NCI-H526 (cell line): ENCODE measurements around the gene ENPP1.
"Not testable (repeated sequence)": the region's sequence is repeated elsewhere in the genome, so short reads cannot be mapped to it uniquely, and the experiment has no call there.

ENCODE experiments used
- DNase-seq, 2 experiments: peaks; one replicate each; lab custom pipeline; 2025; lab: John Stamatoyannopoulos, UW

The ENPP1 gene

GRCh38 chr6:131831392-131831791 is 23.6 kb downstream of the ENPP1 start:
- DNase-seq = no peak

GRCh38 chr6:131831886-131832285 is 24.1 kb downstream of the ENPP1 start:
- DNase-seq = no peak

GRCh38 chr6:131832363-131832762 is 24.5 kb downstream of the ENPP1 start:
- no peak for DNase-seq

DNA sequence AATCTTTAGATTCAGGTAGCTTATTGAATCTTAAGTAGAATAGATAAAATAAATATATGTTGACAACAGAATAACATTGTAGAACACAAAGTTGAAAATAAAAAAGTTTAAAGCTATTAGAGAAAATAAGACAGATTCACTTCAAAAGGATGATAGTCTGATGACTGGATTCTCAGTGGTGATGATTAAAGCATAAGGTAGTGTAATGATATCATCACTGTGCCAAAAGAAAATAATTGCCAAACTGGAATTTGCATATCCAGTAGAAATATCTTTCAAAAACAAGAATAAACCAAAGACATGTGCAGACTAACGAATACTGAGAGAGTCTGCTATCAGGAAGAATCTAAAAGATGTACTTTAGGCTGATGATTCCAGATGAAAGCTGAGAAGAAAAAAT is 30.2 kb downstream of the ENPP1 start:
- no peak for DNase-seq

- DNase-seq = no peak
Measured at GRCh38 chr6:131839388-131839787, 31.6 kb downstream of the ENPP1 start.

DNA sequence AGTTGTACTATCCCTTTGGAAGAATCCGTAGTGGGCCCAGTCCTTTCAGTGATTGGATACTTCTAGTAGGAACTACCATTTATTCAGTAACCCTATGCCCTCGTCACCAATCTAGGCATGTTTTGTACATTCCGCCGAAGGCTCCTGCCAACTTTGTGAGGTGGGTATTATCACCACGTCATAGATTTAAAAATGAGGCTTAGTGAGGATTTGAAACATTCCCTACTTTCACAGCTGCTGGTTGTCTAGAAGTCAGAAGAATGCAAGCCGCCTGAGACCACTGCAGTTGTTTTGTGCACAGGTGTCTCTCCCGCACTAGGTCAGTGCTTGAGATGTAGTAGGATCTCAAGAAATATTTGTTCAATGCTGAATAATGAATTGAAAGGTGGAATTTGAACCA is 32.6 kb downstream of the ENPP1 start:
- no peak for DNase-seq

GRCh38 chr6:131840936-131841583 is 33.2 kb downstream of the ENPP1 start:
- DNase-seq = no peak

GRCh38 chr6:131843768-131844167 is 35.9 kb downstream of the ENPP1 start:
- no peak for DNase-seq

- DNase-seq = no peak
Measured at GRCh38 chr6:131844243-131844841, 36.5 kb downstream of the ENPP1 start.

GRCh38 chr6:131846023-131846663 is 38.3 kb downstream of the ENPP1 start:
- DNase-seq = no peak

- no peak for DNase-seq
Measured at GRCh38 chr6:131846905-131847304, 39.1 kb downstream of the ENPP1 start.

DNA sequence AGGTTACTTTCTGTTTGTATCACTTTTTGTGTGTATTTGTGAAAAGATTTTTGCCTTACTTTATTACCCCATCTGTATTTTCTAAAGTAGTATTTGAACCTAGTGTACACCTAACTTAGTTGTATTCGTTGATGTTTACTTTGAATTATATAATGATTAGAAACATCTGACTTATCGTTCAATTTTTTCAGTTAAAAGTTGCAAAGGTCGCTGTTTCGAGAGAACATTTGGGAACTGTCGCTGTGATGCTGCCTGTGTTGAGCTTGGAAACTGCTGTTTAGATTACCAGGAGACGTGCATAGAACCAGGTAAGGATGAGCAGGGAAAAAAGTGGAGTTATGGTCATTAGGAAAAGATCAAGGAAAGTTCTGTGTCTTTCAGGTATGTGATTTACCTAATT is 42.0 kb downstream of the ENPP1 start:
- no peak for DNase-seq

DNA sequence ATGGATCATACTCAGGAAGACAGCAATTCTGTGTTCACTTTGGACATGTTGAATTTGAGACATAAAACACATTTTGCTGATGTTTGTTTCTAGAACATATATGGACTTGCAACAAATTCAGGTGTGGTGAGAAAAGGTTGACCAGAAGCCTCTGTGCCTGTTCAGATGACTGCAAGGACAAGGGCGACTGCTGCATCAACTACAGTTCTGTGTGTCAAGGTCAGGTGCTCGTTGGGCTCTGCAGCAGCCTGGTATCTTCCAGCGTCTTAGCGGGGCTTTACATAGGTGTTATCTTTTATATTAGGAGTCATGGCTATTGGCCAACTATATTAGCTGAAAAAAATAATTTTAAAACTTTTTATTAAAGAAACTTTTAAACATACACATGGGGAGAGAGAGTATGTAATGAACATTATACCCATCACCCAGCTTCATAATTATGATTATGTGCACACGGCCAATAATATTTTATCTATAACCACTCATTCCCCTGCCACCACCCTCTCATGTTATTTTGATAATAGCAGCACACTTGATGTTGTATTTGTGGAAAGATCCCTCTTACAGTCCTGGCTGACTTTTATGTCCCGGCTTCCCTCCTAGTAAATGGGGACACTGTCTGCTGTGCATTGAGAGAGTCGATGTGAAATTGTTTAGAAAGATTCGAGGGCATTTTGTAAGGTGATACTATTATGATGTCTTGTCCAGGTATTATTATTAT is 43.4 kb downstream of the ENPP1 start:
- no peak for DNase-seq

GRCh38 chr6:131852200-131852599 is 44.4 kb downstream of the ENPP1 start:
- no peak for DNase-seq

- no peak for DNase-seq
Measured at GRCh38 chr6:131854803-131855202, 47.0 kb downstream of the ENPP1 start.

GRCh38 chr6:131858765-131859415 is 51.1 kb downstream of the ENPP1 start:
- no peak for DNase-seq

GRCh38 chr6:131859658-131860057 is 51.8 kb downstream of the ENPP1 start:
- DNase-seq = not testable (repeated sequence)

DNA sequence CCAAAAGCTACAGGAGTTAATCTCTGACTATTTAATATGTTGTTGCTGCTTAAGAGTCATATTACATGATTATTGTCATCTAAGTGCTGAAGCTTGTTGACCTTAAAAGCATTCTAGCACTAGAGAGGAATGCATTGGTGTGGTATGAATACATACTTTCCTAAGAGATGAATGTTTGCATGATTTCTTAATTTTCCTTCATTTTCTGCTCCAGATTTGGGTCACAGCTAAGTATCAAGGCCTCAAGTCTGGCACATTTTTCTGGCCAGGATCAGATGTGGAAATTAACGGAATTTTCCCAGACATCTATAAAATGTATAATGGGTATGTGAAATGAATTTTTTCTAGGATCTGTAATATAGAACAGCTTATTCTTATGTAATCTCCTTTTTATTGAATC is 53.6 kb downstream of the ENPP1 start:
- DNase-seq = no peak

DNA sequence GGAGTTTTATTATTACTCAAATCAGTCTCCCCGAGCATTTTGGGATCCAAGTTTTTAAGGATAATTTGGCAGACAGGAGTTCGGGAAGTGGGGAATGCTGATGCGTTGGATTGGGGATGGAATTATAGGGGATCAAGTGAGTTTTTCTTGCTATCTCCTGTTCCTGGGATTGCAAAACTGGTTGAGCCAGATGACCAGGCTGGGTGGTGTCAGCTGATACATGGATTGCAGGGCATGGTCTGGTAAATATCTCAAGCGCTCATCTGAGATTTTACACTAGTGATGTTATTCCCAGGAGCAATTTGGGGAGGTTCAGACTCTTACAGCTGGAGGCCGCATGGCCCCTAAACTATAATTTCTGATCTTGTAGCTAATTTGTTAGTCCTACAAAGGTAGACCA is 54.7 kb downstream of the ENPP1 start:
- DNase-seq = no peak

DNA sequence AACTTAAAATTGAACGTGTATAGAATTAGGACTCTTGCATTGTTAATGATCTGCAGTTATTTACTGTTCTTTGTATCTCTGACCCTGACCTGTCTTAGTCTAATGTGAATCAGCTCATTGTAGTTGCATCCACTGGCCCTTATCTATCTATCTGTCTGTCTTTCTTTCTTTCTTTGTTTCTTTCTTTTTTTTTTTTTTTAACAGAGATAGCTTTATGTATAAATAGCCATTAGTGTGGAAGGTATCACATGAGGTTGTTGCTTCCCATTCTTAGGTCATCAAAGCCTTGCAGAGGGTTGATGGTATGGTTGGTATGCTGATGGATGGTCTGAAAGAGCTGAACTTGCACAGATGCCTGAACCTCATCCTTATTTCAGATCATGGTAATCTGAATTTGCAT is 59.9 kb downstream of the ENPP1 start:
- DNase-seq = no peak

DNA sequence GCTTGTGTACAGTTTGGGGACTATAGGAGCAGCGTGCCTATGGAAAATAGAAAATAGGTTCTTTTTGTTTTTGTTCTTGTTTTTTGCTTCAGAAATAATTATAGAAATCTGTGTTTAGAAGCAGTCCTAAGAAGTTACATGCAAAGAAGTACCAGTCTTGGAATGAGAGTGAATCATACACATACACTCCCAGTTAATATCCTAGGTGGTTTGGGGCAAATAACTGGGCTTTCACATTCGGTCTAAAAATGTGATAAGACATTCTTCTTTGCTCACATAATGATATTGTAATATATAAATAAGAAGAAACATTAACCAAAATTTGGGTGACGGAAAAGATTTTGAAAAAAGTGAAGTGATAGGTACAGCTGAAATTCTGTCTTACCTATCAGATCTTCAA is 61.0 kb downstream of the ENPP1 start:
- no peak for DNase-seq

- DNase-seq = no peak
Measured at GRCh38 chr6:131875647-131876046, 67.8 kb downstream of the ENPP1 start.
